Hematopoietic multipotent progenitor cell treated with erythropoietin and hydrocortisone succinate and interleukin-3 and kit ligand, for 8 days (in vitro differentiated cells): ENCODE data around the gene SUSD6.
"Not testable (repeated sequence)": the region's sequence is repeated elsewhere in the genome, so short reads cannot be mapped to it uniquely, and the experiment has no call there.

ENCODE experiments used
- DNase-seq: peaks from one replicate; pipeline ENCODE4 v3.0.0-alpha.2; 2015

The SUSD6 gene

GRCh38 chr14:69698572-69698971, 87.2 kb downstream of the SUSD6 start:
- no peak for DNase-seq

GRCh38 chr14:69699243-69699642, 87.8 kb downstream of the SUSD6 start:
- not testable (repeated sequence) for DNase-seq

GRCh38 chr14:69699748-69700303, 88.4 kb downstream of the SUSD6 start:
- no peak for DNase-seq

- DNase-seq, result no peak
These were observed 89.2 kb downstream of the SUSD6 start for GRCh38 chr14:69700575-69700974.

GRCh38 chr14:69701291-69701690, 89.9 kb downstream of the SUSD6 start:
- peak; percentile 51 for DNase-seq

GRCh38 chr14:69701857-69702256, 90.5 kb downstream of the SUSD6 start:
- peak; percentile 98 for DNase-seq

GRCh38 chr14:69703047-69704039, 91.9 kb downstream of the SUSD6 start:
- no peak for DNase-seq

GRCh38 chr14:69704319-69704718, 92.9 kb downstream of the SUSD6 start:
- DNase-seq, result no peak

GRCh38 chr14:69705706-69706105, 94.3 kb downstream of the SUSD6 start:
- DNase-seq, result no peak

- no peak for DNase-seq
These were observed 96.7 kb downstream of the SUSD6 start for GRCh38 chr14:69708049-69708448.

- peak; percentile 59 for DNase-seq
These were observed 97.5 kb downstream of the SUSD6 start for GRCh38 chr14:69708586-69709560.

- no peak for DNase-seq
These were observed 99.0 kb downstream of the SUSD6 start for GRCh38 chr14:69710378-69710777.

GRCh38 chr14:69711065-69711464, 99.7 kb downstream of the SUSD6 start:
- DNase-seq, result peak; percentile 62

- no peak for DNase-seq
These were observed 100.1 kb downstream of the SUSD6 start for GRCh38 chr14:69711477-69711876.

- no peak for DNase-seq
These were observed 100.6 kb downstream of the SUSD6 start for GRCh38 chr14:69711881-69712560.

- peak; percentile 64 for DNase-seq
These were observed 101.2 kb downstream of the SUSD6 start for GRCh38 chr14:69712599-69713088.

- DNase-seq, result no peak
These were observed 101.9 kb downstream of the SUSD6 start for GRCh38 chr14:69713209-69713781.

GRCh38 chr14:69713993-69714679, 102.7 kb downstream of the SUSD6 start:
- DNase-seq, result no peak

- no peak for DNase-seq
These were observed 104.5 kb downstream of the SUSD6 start for GRCh38 chr14:69715725-69716477.

- no peak for DNase-seq
These were observed 105.2 kb downstream of the SUSD6 start for GRCh38 chr14:69716478-69717187.
